GM18508 (cell line): Measurements from ENCODE around the gene C11orf42.

Experiments used
- ATAC-seq: cut with Tn5 transposase; IDR thresholded peaks from one replicate; pipeline ENCODE4 v1.9.1; 2021; ENCODE audit warnings: moderate number of reproducible peaks; ENCODE audit not compliant: insufficient read depth, unreplicated experiment

The C11orf42 gene

DNA sequence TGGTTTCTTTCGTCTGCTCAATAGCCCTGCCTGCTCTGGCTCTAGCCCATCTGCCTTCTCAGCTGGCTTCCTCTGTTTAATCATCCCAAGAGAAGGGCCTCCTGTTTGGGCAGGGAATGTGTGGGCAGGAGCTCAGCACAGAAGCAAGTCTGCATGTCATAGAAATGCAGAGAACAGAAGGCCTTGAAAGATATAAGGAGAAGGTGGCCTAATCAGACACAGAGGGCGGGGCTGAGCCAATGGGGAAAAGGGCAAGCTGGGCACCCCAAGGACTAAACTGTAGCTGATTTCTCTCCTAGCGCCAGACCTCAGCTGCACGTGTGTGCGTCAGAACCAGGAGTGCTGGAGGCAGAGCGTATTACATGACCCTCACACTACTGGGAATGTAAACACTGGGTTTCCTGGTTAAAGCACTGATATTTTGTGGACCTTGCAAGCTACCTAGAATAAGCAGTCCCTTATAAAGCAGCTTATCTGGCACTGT, 46.7 kb downstream of the C11orf42 start:
- no peak for ATAC-seq

DNA sequence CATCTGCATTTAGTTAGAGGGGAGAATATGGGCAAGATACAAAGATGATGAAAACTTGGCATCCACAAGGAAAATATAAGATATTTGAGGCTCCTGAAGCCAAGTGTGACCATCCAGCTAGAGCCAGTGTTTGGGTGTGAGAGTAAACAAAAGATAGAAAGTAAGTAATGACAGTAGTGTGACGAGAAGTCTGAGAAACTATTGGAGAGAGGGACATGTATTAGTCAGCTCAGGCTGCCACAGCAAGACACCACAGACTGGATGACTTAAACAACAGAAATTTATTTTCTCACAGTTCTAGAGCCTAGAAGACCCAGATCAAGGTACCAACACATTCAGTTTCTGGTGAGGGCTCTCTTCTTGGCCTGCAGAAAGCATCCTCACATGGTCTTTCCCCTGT, 47.8 kb downstream of the C11orf42 start:
- ATAC-seq: no peak

GRCh38 chr11:6258141-6258540, 52.8 kb downstream of the C11orf42 start:
- ATAC-seq: no peak

DNA sequence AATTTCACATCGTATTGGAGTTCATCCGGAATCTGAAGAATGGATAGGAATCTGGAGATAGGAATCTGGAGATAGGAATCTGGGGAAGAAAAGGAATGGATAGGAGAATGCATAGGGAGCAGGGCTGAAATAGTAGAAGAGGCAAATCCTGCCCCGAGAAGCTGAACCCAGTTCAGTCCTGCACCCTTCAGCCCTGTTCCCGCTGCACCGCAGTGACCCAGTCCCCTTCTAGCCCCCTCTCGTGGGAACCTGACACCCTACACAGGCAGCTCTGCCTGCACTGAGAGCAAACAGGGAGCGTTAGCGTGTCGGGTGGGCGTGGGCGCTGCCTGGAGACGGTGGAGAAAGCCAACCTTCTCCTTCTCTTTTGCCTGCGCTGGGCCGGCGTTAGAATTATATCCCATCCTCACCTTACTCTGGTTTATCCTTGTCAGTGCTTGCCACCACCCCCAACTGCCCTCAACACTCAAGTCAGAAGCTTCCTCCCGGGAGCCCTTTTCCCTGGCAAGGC, 53.3 kb downstream of the C11orf42 start:
- no peak for ATAC-seq

- ATAC-seq: no peak
These were observed 54.9 kb downstream of the C11orf42 start for GRCh38 chr11:6260207-6260726.
